H1 (cell line): ENCODE results near the gene OPCML. TPM values are rescaled to one million over a fixed set of nuclear protein-coding genes. Genes with fewer than 3 reads are reported as not detected.
A peak's percentile ranks its signal among the peaks of the same experiment; 100 is the strongest.

ENCODE experiments used
- CTCF ChIA-PET: fragments of 300-600 bp; sonication (Branson Sonifier 250); formaldehyde crosslinking; loops from one replicate; lab custom pipeline; 2021; ENCODE audit not compliant: partially characterized antibody; lab: Charles Lee
- POLR2A ChIA-PET: fragments of 300-600 bp; sonication (Branson Sonifier 250); formaldehyde crosslinking; loops from one replicate; lab custom pipeline; 2021; ENCODE audit warnings: inconsistent platforms; ENCODE audit not compliant: partially characterized antibody; lab: Charles Lee
- DNase-seq, 2 experiments: peaks; one replicate each; pipeline versions ENCODE4 v3.0.0 to v3.0.0-alpha.2; 2010 to 2022; ENCODE audit warnings: low spot score in 2 of 2, low read depth in 1 of 2, mixed read lengths in 1 of 2
- FAIRE-seq: peaks from 2 replicates; lab custom pipeline; 2011; peaks lifted over from hg19 to GRCh38; lab: Jason Lieb, UNC
- H2AFZ ChIP-seq: 2 replicates; pipeline ENCODE4 v1.8.1; 2012; ENCODE audit warnings: low read length, inconsistent platforms
- H2AK5ac ChIP-seq: 2 replicates; pipeline ENCODE4 v1.6.1; 2013; ENCODE audit warnings: low read depth, low read length
- H2BK120ac ChIP-seq: replicated peaks from 2 replicates; pipeline ENCODE3; 2013; ENCODE audit warnings: low read depth, low read length, inconsistent platforms
- H2BK12ac ChIP-seq: 2 replicates; pipeline ENCODE4 v1.6.1; 2013; ENCODE audit warnings: low read depth, low read length
- H2BK15ac ChIP-seq: 2 replicates; pipeline ENCODE4 v1.6.1; 2013; ENCODE audit warnings: low read length
- H2BK20ac ChIP-seq: 2 replicates; pipeline ENCODE4 v1.6.1; 2013; ENCODE audit warnings: low read length
- H2BK5ac ChIP-seq: 2 replicates; pipeline ENCODE4 v1.6.1; 2013; ENCODE audit warnings: low read depth, low read length
- H3K14ac ChIP-seq: 2 replicates; pipeline ENCODE4 v1.6.1; 2013; ENCODE audit warnings: inconsistent platforms; ENCODE audit not compliant: insufficient read length
- H3K18ac ChIP-seq: 2 replicates; pipeline ENCODE4 v1.6.1; 2013; ENCODE audit warnings: low read length; ENCODE audit errors: extremely low read depth
- H3K23ac ChIP-seq: 2 replicates; pipeline ENCODE4 v1.6.1; 2013; ENCODE audit warnings: inconsistent platforms; ENCODE audit not compliant: insufficient read length
- H3K23me2 ChIP-seq: 2 replicates; pipeline ENCODE4 v1.6.1; 2013; ENCODE audit warnings: low read depth, low read length
- H3K27ac ChIP-seq: 2 replicates; pipeline ENCODE4 v1.6.1; 2011; ENCODE audit warnings: low read depth, low read length, inconsistent platforms
- H3K27me3 ChIP-seq, 4 experiments: replicated peaks in 1 of 4; 1 replicate in 1 of 4; 2 replicates in 3 of 4; pipeline versions ENCODE4 v1.6.1 to v1.8.1; 2011 to 2013; ENCODE audit warnings: low read length in 3 of 4, mild to moderate bottlenecking in 3 of 4, inconsistent platforms in 2 of 4, mixed read lengths in 2 of 4, moderate library complexity in 1 of 4; ENCODE audit not compliant: control insufficient read depth in 3 of 4, insufficient read depth in 3 of 4; ENCODE audit errors: extremely low read depth in 1 of 4
- H3K36me3 ChIP-seq, 4 experiments: 2 replicates each; pipeline versions ENCODE4 v1.6.1 to v1.8.1; 2011 to 2013; ENCODE audit warnings: mild to moderate bottlenecking in 4 of 4, low read length in 3 of 4, moderate library complexity in 2 of 4, control low read depth in 1 of 4, inconsistent platforms in 1 of 4; ENCODE audit not compliant: insufficient read depth in 4 of 4, control insufficient read depth in 2 of 4
- H3K4ac ChIP-seq: replicated peaks from 2 replicates; pipeline ENCODE3; 2013; ENCODE audit warnings: low read length, low read depth, mixed read lengths, inconsistent platforms; ENCODE audit not compliant: insufficient read length
- H3K4me1 ChIP-seq, 4 experiments: replicated peaks in 1 of 4; 1 replicate in 1 of 4; 2 replicates in 3 of 4; pipeline versions ENCODE4 v1.6.1 to v1.8.1; 2011 to 2013; ENCODE audit warnings: low read length in 3 of 4, inconsistent platforms in 2 of 4, mixed read lengths in 1 of 4; ENCODE audit not compliant: insufficient read depth in 4 of 4, control insufficient read depth in 3 of 4
- H3K4me2 ChIP-seq, 2 experiments: 2 replicates each; pipeline versions ENCODE4 v1.6.1 to v1.8.1; 2011 to 2013; ENCODE audit warnings: low read depth in 2 of 2, low read length in 2 of 2, control low read depth in 1 of 2, inconsistent platforms in 1 of 2, mild to moderate bottlenecking in 1 of 2; ENCODE audit not compliant: insufficient read depth in 1 of 2
- H3K4me3 ChIP-seq, 4 experiments: fragments of 200-600, 300-600 bp in 1 of 4; sonication (generic), shearing (Covaris generic), sonication (Bioruptor Twin) in 1 of 4; 2 replicates each; pipeline versions ENCODE4 v1.5.1 to v1.8.1; 2011 to 2016; ENCODE audit warnings: low read length in 4 of 4, low read depth in 3 of 4, control low read depth in 2 of 4, inconsistent platforms in 2 of 4, mild to moderate bottlenecking in 2 of 4, mixed read lengths in 1 of 4, moderate library complexity in 1 of 4; ENCODE audit not compliant: insufficient read depth in 2 of 4; ENCODE audit errors: extremely low read depth in 1 of 4
- H3K56ac ChIP-seq: replicated peaks from 2 replicates; pipeline ENCODE3; 2013; ENCODE audit warnings: low read depth, mild to moderate bottlenecking, mixed read lengths, low read length, inconsistent platforms; ENCODE audit not compliant: insufficient read length
- H3K79me1 ChIP-seq: 2 replicates; pipeline ENCODE4 v1.6.1; 2013; ENCODE audit warnings: low read depth, low read length, control low read depth
- H3K79me2 ChIP-seq, 2 experiments: 2 replicates each; pipeline versions ENCODE4 v1.6.1 to v1.8.1; 2012 to 2013; ENCODE audit warnings: low read length in 2 of 2, mild to moderate bottlenecking in 2 of 2, inconsistent platforms in 1 of 2; ENCODE audit not compliant: insufficient read depth in 2 of 2, control insufficient read depth in 1 of 2
- H3K9ac ChIP-seq, 4 experiments: replicated peaks in 1 of 4; 1 replicate in 1 of 4; 2 replicates in 3 of 4; pipeline versions ENCODE4 v1.6.1 to v1.8.1; 2011 to 2013; ENCODE audit warnings: low read depth in 3 of 4, low read length in 3 of 4, control low read depth in 2 of 4, mild to moderate bottlenecking in 2 of 4, moderate library complexity in 2 of 4, inconsistent platforms in 1 of 4; ENCODE audit errors: extremely low read depth in 1 of 4
- H3K9me3 ChIP-seq, 2 experiments: 2 replicates each; pipeline versions ENCODE4 v1.6.1 to v1.8.1; 2012 to 2013; ENCODE audit warnings: mild to moderate bottlenecking in 2 of 2, moderate library complexity in 2 of 2, control low read depth in 1 of 2, inconsistent platforms in 1 of 2, low read depth in 1 of 2, low read length in 1 of 2, mixed read lengths in 1 of 2; ENCODE audit not compliant: insufficient read depth in 2 of 2
- H4K20me1 ChIP-seq, 2 experiments: replicated peaks in 1 of 2; 2 replicates each; pipeline versions ENCODE3 to v1.8.1; 2011 to 2013; ENCODE audit warnings: inconsistent platforms in 2 of 2, low read length in 2 of 2, mild to moderate bottlenecking in 1 of 2; ENCODE audit not compliant: insufficient read depth in 2 of 2, control insufficient read depth in 1 of 2
- H4K5ac ChIP-seq: 2 replicates; pipeline ENCODE4 v1.6.1; 2013; ENCODE audit warnings: low read length, low read depth, mixed read lengths, inconsistent platforms; ENCODE audit not compliant: insufficient read length
- H4K8ac ChIP-seq: 2 replicates; pipeline ENCODE4 v1.8.0; 2013; ENCODE audit warnings: mild to moderate bottlenecking, moderate library complexity, low read length, inconsistent platforms; ENCODE audit not compliant: insufficient read depth; ENCODE audit errors: extremely low read depth
- H4K91ac ChIP-seq: replicated peaks from 2 replicates; pipeline ENCODE3; 2013; ENCODE audit warnings: low read length, mixed read lengths, inconsistent platforms; ENCODE audit not compliant: insufficient read length
- CREB1 ChIP-seq: IDR thresholded peaks from 2 replicates; pipeline ENCODE4 v1.6.1; 2012; ENCODE audit warnings: inconsistent platforms
- WGBS, 2 experiments: shearing (Covaris generic) in 1 of 2; methylation state at CpG; one replicate each; pipeline versions ENCODE4 v1.1.6 to v1.1.7; 2013 to 2015; ENCODE audit warnings: low lambda C conversion rate in 2 of 2, mixed read lengths in 2 of 2, inconsistent platforms in 1 of 2, low coverage in 1 of 2, missing lambda C conversion rate in 1 of 2; ENCODE audit not compliant: insufficient replicate concordance in 2 of 2, insufficient coverage in 1 of 2, insufficient read length in 1 of 2; ENCODE audit errors: extremely low coverage in 1 of 2, missing lambda C conversion rate in 1 of 2; 5-methylcytosine and 5-hydroxymethylcytosine counted together
- polyA plus RNA-seq, 7 experiments: library from polyadenylated mRNA; depleted of rRNA in 3 of 7; stranded (reverse) in 5 of 7; unstranded in 2 of 7; fragments of >200 nt in 5 of 7; fragments of 200-250 nt in 2 of 7; gene quantifications; 1 replicate in 5 of 7; 2 replicates in 1 of 7; 4 replicates in 1 of 7; pipeline versions ENCODE4 v1.2.1 to v1.2.3, GENCODE V29; 2011 to 2013; ENCODE audit warnings: missing spikeins in 2 of 7, mixed read lengths in 2 of 7
- total RNA-seq: library from RNA; stranded (reverse); fragmentation: NEBNext Ultra II Directional; extraction: Animal tissue kit (Norgen Biotek cat#: 25700); gene quantifications from 2 replicates; pipeline ENCODE4 v1.2.1, GENCODE V29; 2021
- TF ChIP-seq, protein P1 (sequence below): IDR thresholded peaks from 2 replicates; pipeline ENCODE4 v1.6.1; 2012; ENCODE audit warnings: low read length, inconsistent platforms

Gene OPCML
- total and polyA plus RNA-seq, 2 of the 8 experiments (the other 6 are each of a cell fraction or from before 2014, with no cell fraction given) = 2.3 to 3.1 TPM

DNA sequence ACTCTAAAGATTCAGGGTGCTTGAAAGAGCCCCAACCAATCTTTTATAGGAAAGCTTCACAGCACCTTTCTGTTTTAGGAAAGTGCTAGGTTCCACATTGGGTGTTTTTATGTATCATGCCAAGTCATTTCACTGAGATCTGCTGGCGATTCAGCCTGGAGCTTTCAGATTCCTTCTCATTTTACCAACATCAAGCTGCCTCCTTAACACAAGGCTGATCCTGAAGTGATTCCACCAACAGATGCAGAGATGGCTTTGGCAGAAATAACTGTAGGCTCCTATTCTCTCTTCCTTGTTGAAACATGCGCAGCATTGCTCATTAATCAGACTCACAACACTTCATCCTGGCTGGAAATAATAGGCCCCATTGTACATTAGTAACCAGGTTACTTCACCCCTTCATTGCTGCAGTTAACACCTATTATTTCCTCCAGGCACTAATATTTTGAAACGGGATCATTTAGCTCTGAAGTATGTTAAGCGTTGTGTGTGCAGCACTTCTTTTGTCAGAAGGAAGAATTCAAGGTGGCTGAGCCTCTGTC is 89.0 kb downstream of the OPCML start:
- H3K79me2 ChIP-seq = no peaks in the 10 kb centered on the region
- H3K18ac ChIP-seq = no peak overlapping the region
- no peak for FAIRE-seq
- H2BK120ac ChIP-seq = peak overlapping the region; percentile 24
- no peaks in the 10 kb centered on the region for H3K23me2 ChIP-seq
- H3K79me1 ChIP-seq = no peaks in the 10 kb centered on the region
- no peak overlapping the region for H3K4me2 ChIP-seq
- H3K27ac ChIP-seq = peak overlapping the region; percentile 29; the same call in 1 of the 2 replicates
- H2AFZ ChIP-seq = 0 out of 2 replicates have a peak overlapping the region, but pooled peaks have one; percentile 26
- H2AK5ac ChIP-seq = no peak overlapping the region
- H3K4me1 ChIP-seq = peaks cover 0 to 11% (median 6%) of the 10 kb centered on the region in 4 experiments; a peak in 5 of 7 replicates
- WGBS, 2 experiments = 82% methylated on average over 4 of the region's 4 CpGs; no CpG with 5 or more reads in 1 of the 2 experiments
- DNase-seq = no peak
- peak overlapping the region; percentile 40 for H3K4ac ChIP-seq
- H2BK20ac ChIP-seq = peak overlapping the region; percentile 44; the same call in 1 of the 2 replicates
- H3K9ac ChIP-seq = no peak overlapping the region
- H3K9me3 ChIP-seq = no peaks in the 10 kb centered on the region
- H4K91ac ChIP-seq = no peak overlapping the region
- H3K14ac ChIP-seq = no peak overlapping the region
- H2BK15ac ChIP-seq = no peak overlapping the region
- H2BK12ac ChIP-seq = peak overlapping the region; percentile 77; the same call in 1 of the 2 replicates
- no peak overlapping the region for H4K5ac ChIP-seq
- no peak overlapping the region for H3K56ac ChIP-seq
- H3K27me3 ChIP-seq = no peaks in the 10 kb centered on the region
- POLR2A ChIA-PET = interaction anchor here (1.0 kb wide), 1 partner anchor 19 kb away, joined by 3 read pairs; no protein-coding TSS in a partner anchor
- no peak overlapping the region for H3K23ac ChIP-seq
- H3K4me3 ChIP-seq = no peak overlapping the region
- H4K8ac ChIP-seq = no peak overlapping the region
- H4K20me1 ChIP-seq = no peaks in the 10 kb centered on the region
- no peaks in the 10 kb centered on the region for H3K36me3 ChIP-seq
- CTCF ChIA-PET = interaction anchor here (0.6 to 1.2 kb wide), 4 partner anchors 131 to 203 kb away, joined by 3 to 4 read pairs (median 3); no protein-coding TSS in a partner anchor
- peak overlapping the region; percentile 57; the same call in 1 of the 2 replicates for H2BK5ac ChIP-seq
- TF ChIP-seq CREB1 = no peak
- TF ChIP-seq, protein P1, sequence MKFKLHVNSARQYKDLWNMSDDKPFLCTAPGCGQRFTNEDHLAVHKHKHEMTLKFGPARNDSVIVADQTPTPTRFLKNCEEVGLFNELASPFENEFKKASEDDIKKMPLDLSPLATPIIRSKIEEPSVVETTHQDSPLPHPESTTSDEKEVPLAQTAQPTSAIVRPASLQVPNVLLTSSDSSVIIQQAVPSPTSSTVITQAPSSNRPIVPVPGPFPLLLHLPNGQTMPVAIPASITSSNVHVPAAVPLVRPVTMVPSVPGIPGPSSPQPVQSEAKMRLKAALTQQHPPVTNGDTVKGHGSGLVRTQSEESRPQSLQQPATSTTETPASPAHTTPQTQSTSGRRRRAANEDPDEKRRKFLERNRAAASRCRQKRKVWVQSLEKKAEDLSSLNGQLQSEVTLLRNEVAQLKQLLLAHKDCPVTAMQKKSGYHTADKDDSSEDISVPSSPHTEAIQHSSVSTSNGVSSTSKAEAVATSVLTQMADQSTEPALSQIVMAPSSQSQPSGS = no peak
